Endothelial cell of umbilical vein (primary cell): ENCODE results near the gene PHKG2. TPM values are rescaled to one million over a fixed set of nuclear protein-coding genes. Genes with fewer than 3 reads are reported as not detected.

Source experiments
- BruUV-seq: library from RNA; stranded (reverse); fragments of 400-500 nt; replicated peaks from 2 replicates; lab custom pipeline; 2021; lab: Mats Ljungman, UMichigan
- CTCF ChIA-PET: fragments of 300-600, 350-600 bp; sonication (Branson Sonifier 250); formaldehyde crosslinking; loops from one replicate; lab custom pipeline; 2021; ENCODE audit warnings: antibody characterized with exemption, inconsistent platforms; lab: Charles Lee
- POLR2A ChIA-PET: fragments of 300-600, 350-600 bp; sonication (Branson Sonifier 250); formaldehyde crosslinking; loops from one replicate; lab custom pipeline; 2021; ENCODE audit warnings: antibody characterized with exemption, inconsistent platforms; lab: Charles Lee
- DNase-seq: peaks from one replicate; pipeline ENCODE4 v3.0.0-alpha.2; 2011; ENCODE audit warnings: low read depth, low spot score
- FAIRE-seq: peaks from 2 replicates; lab custom pipeline; 2011; peaks lifted over from hg19 to GRCh38; lab: Jason Lieb, UNC
- H2AFZ ChIP-seq: 2 replicates; pipeline ENCODE4 v1.6.0; 2012; ENCODE audit warnings: low read depth, low read length, control low read depth, inconsistent platforms
- H3K27ac ChIP-seq: 2 replicates; pipeline ENCODE4 v1.5.1; 2011; ENCODE audit warnings: low read depth, mild to moderate bottlenecking, control low read depth, low read length, moderate library complexity; ENCODE audit not compliant: insufficient read depth
- H3K27me3 ChIP-seq, 2 experiments: 2 replicates each; pipeline versions ENCODE4 v1.6.0 to v1.6.1; 2011; ENCODE audit warnings: low read length in 2 of 2, mixed read lengths in 1 of 2; ENCODE audit not compliant: control insufficient read depth in 2 of 2, insufficient read depth in 2 of 2
- H3K36me3 ChIP-seq, 2 experiments: 2 replicates in 1 of 2; 3 replicates in 1 of 2; pipeline ENCODE4 v1.5.1; 2011; ENCODE audit warnings: low read length in 2 of 2, mild to moderate bottlenecking in 1 of 2, moderate library complexity in 1 of 2; ENCODE audit not compliant: control insufficient read depth in 2 of 2, insufficient read depth in 2 of 2; ENCODE audit errors: extremely low read depth in 1 of 2
- H3K4me1 ChIP-seq: 3 replicates; pipeline ENCODE4 v1.5.1; 2011; ENCODE audit warnings: mild to moderate bottlenecking, low read length; ENCODE audit not compliant: control insufficient read depth, insufficient read depth; ENCODE audit errors: extremely low read depth
- H3K4me2 ChIP-seq: 2 replicates; pipeline ENCODE4 v1.6.1; 2011; ENCODE audit warnings: low read length, control low read depth, mixed read lengths; ENCODE audit not compliant: insufficient read depth
- H3K4me3 ChIP-seq, 3 experiments: fragments of 200-600 bp in 1 of 3; sonication (generic), shearing (Covaris generic) in 1 of 3; replicated peaks in 1 of 3; 2 replicates each; pipeline ENCODE4 v1.5.1; 2011 to 2016; ENCODE audit warnings: control low read depth in 3 of 3, low read length in 3 of 3, mild to moderate bottlenecking in 2 of 3, inconsistent platforms in 1 of 3, low read depth in 1 of 3, moderate library complexity in 1 of 3; ENCODE audit not compliant: insufficient read depth in 1 of 3
- H3K79me2 ChIP-seq: 2 replicates; pipeline ENCODE4 v1.6.0; 2012; ENCODE audit warnings: low read length, inconsistent platforms; ENCODE audit not compliant: control insufficient read depth, insufficient read depth
- H3K9ac ChIP-seq: replicated peaks from 2 replicates; pipeline ENCODE3; 2011; ENCODE audit warnings: low read length, control low read depth; ENCODE audit not compliant: insufficient read depth; ENCODE audit errors: extremely low read depth
- H3K9me1 ChIP-seq: replicated peaks from 3 replicates; pipeline ENCODE4 v1.6.0; 2011; ENCODE audit warnings: mild to moderate bottlenecking, low read length; ENCODE audit not compliant: control insufficient read depth, insufficient read depth; ENCODE audit errors: extremely low read depth
- H3K9me3 ChIP-seq: replicated peaks from 2 replicates; pipeline ENCODE4 v1.5.1; 2012; ENCODE audit warnings: low read length, inconsistent platforms; ENCODE audit not compliant: control insufficient read depth, insufficient read depth
- H4K20me1 ChIP-seq: replicated peaks from 2 replicates; pipeline ENCODE3; 2011; ENCODE audit warnings: mild to moderate bottlenecking, low read length; ENCODE audit not compliant: control insufficient read depth, insufficient read depth; ENCODE audit errors: extremely low read depth
- CTCF ChIP-seq, 2 donors: IDR thresholded peaks; 1 replicate in 1 of 2; 2 replicates in 1 of 2; pipeline ENCODE4 v1.5.1; 2011; ENCODE audit warnings: low read length in 2 of 2, mild to moderate bottlenecking in 2 of 2, moderate library complexity in 2 of 2, control low read depth in 1 of 2, inconsistent platforms in 1 of 2, low read depth in 1 of 2; ENCODE audit not compliant: insufficient read depth in 1 of 2; ENCODE audit errors: extremely low read depth in 1 of 2
- EZH2 ChIP-seq: IDR thresholded peaks from 2 replicates; pipeline ENCODE4 v1.6.1; 2012; ENCODE audit warnings: borderline replicate concordance, low read depth, mild to moderate bottlenecking, moderate library complexity, low read length, inconsistent platforms; ENCODE audit not compliant: severe bottlenecking
- FOS ChIP-seq: IDR thresholded peaks from 2 replicates; pipeline ENCODE4 v1.6.1; 2011; ENCODE audit warnings: mild to moderate bottlenecking, low read length, moderate library complexity, borderline replicate concordance; ENCODE audit not compliant: insufficient read depth
- GATA2 ChIP-seq: IDR thresholded peaks from 2 replicates; pipeline ENCODE4 v1.7.0; 2011; ENCODE audit warnings: low read depth, mild to moderate bottlenecking, moderate library complexity, mixed read lengths, low read length; ENCODE audit not compliant: insufficient read length, insufficient read depth
- JUN ChIP-seq: IDR thresholded peaks from 2 replicates; pipeline ENCODE4 v1.6.1; 2011; ENCODE audit warnings: borderline replicate concordance, low read depth; ENCODE audit not compliant: insufficient read length, insufficient read depth
- MYC ChIP-seq: IDR thresholded peaks from one replicate; pipeline ENCODE4 v1.6.1; 2011; ENCODE audit warnings: mild to moderate bottlenecking, low read depth, low read length
- POLR2A ChIP-seq: IDR thresholded peaks from 2 replicates; pipeline ENCODE4 v1.6.1; 2012; ENCODE audit warnings: low read depth, mild to moderate bottlenecking, control low read depth, low read length
- POLR2AphosphoS5 ChIP-seq: IDR thresholded peaks from 2 replicates; pipeline ENCODE4 v1.6.1; 2012; ENCODE audit warnings: low read depth, mild to moderate bottlenecking, control low read depth, low read length, moderate library complexity; ENCODE audit not compliant: insufficient read depth
- dilution Hi-C: fragments of 300-500 bp; cut with MboI; formaldehyde crosslinking; loops from one replicate; pipeline ENCODE4 v1.15.0; 2019; ENCODE audit warnings: low sequenced_read_pairs; ENCODE audit not compliant: extremely low pct_ligation_motif_present
- intact Hi-C: fragments of 100-400 bp; cut with micrococcal nuclease; formaldehyde crosslinking; loops from one replicate; pipeline ENCODE4 v1.10.0; 2022
- polyA plus RNA-seq, 4 experiments: library from polyadenylated mRNA; depleted of rRNA in 3 of 4; stranded (reverse) in 3 of 4; unstranded in 1 of 4; fragments of >200 nt; gene quantifications; 2 replicates each; pipeline versions ENCODE4 v1.2.1 to v1.2.3, GENCODE V29; 2011 to 2012; ENCODE audit warnings: missing spikeins in 1 of 4
- total RNA-seq: library from RNA; stranded (reverse); gene quantifications from 2 replicates; pipeline ENCODE4 v1.2.3, GENCODE V29; 2021
- TF ChIP-seq, protein P1 (sequence below): IDR thresholded peaks from 2 replicates; pipeline ENCODE4 v1.6.1; 2011; ENCODE audit not compliant: insufficient read depth, insufficient read length

PHKG2 gene
- total and polyA plus RNA-seq, 2 donors (not counting 3 experiments of a cell fraction or from before 2014, with no cell fraction given) = 33.0 to 48.8 TPM

- dilution Hi-C loops (no loop called here), intact Hi-C loops (no loop called here)
- DNase-seq (no peak), FAIRE-seq (no peak)
- peaks cover 8% of the 10 kb centered on the region for H3K4me1 ChIP-seq
- no peak for TF ChIP-seq EZH2
- TF ChIP-seq POLR2AphosphoS5 = no peak
- no peak for TF ChIP-seq FOS
- TF ChIP-seq MYC = no peak
- TF ChIP-seq, protein P1, sequence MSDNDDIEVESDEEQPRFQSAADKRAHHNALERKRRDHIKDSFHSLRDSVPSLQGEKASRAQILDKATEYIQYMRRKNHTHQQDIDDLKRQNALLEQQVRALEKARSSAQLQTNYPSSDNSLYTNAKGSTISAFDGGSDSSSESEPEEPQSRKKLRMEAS = no peak
- no peak for TF ChIP-seq JUN
- TF ChIP-seq GATA2 = no peak
- TF ChIP-seq CTCF (IDR thresholded peaks at IDR 0.05; ENCODE audit: extremely low read depth in 1 of 2, insufficient read depth in 1 of 2, low read depth in 1 of 2, low read length in 2 of 2) = no peak
- no peak for TF ChIP-seq POLR2A
- no peak overlapping the region for H3K4me2 ChIP-seq
- ChIA-PET POLR2A (no interaction called here), CTCF (no interaction called here)
- peaks cover 0 to 19% of the 10 kb centered on the region in 2 experiments for H3K36me3 ChIP-seq
- H3K9me3 ChIP-seq = no peaks in the 10 kb centered on the region
- BruUV-seq = no TSS peak
- no peaks in the 10 kb centered on the region for H3K9me1 ChIP-seq
- H3K27me3 ChIP-seq = no peaks in the 10 kb centered on the region
- no peaks in the 10 kb centered on the region for H3K79me2 ChIP-seq
- H3K27ac ChIP-seq = no peak overlapping the region
- no peaks in the 10 kb centered on the region for H4K20me1 ChIP-seq
- H3K4me3 ChIP-seq = no peak overlapping the region
- no peak overlapping the region for H2AFZ ChIP-seq
- no peak overlapping the region for H3K9ac ChIP-seq
These were observed 31.4 kb downstream of the PHKG2 start for GRCh38 chr16:30779596-30779995.
